K562 (cell line): ENCODE data around the gene RGS8. TPM values are rescaled to one million over a fixed set of nuclear protein-coding genes. Genes with fewer than 3 reads are reported as not detected.

Experiments
- ATAC-seq: fragments of 200-7000 bp; cut with Tn5 transposase; 3 replicates; pipeline ENCODE4 v1.9.1; 2020; ENCODE audit warnings: moderate library complexity
- BruUV-seq: library from RNA; stranded (reverse); fragments of 400-500 nt; replicated peaks from 2 replicates; lab custom pipeline; 2021; lab: Mats Ljungman, UMichigan
- CTCF ChIA-PET: fragments of 300-600 bp; formaldehyde crosslinking; extraction: SDS; loops from one replicate; lab custom pipeline; 2021; ENCODE audit warnings: low intra/inter-chr PET ratio; lab: Yijun Ruan, JAX
- POLR2A ChIA-PET: fragments of 300-600, 350-650 bp; sonication (Branson Sonifier 250); formaldehyde crosslinking; extraction: SDS; loops from one replicate; lab custom pipeline; 2021; ENCODE audit warnings: antibody characterized with exemption, inconsistent platforms; lab: Yijun Ruan, JAX
- DNase-seq, 4 experiments: peaks; one replicate each; pipeline versions ENCODE4 v3.0.0 to v3.0.0-alpha.2; 2011 to 2018; ENCODE audit warnings: low spot score in 3 of 4, mixed read lengths in 3 of 4; ENCODE audit errors: extremely low read depth in 1 of 4
- FAIRE-seq: peaks from 2 replicates; lab custom pipeline; 2011; peaks lifted over from hg19 to GRCh38; lab: Jason Lieb, UNC
- H2AFZ ChIP-seq: 2 replicates; pipeline ENCODE4 v1.6.0; 2011; ENCODE audit warnings: low read depth, low read length, control low read depth, inconsistent platforms
- H3K27ac ChIP-seq: fragments of 200-600 bp; 3 replicates; pipeline ENCODE4 v1.8.0; 2011; ENCODE audit warnings: low read depth, mild to moderate bottlenecking, control low read depth, inconsistent platforms, low read length, moderate library complexity, mixed read lengths; ENCODE audit errors: extremely low read depth
- H3K27me3 ChIP-seq, 2 experiments: fragments of 300-600 bp in 1 of 2; 2 replicates in 1 of 2; 3 replicates in 1 of 2; pipeline versions ENCODE4 v1.6.0 to v1.8.0; 2011; ENCODE audit warnings: inconsistent platforms in 2 of 2, low read length in 2 of 2, mild to moderate bottlenecking in 1 of 2, mixed read lengths in 1 of 2, moderate library complexity in 1 of 2; ENCODE audit not compliant: control insufficient read depth in 2 of 2, insufficient read depth in 2 of 2
- H3K36me3 ChIP-seq: fragments of 300-600 bp; 3 replicates; pipeline ENCODE4 v1.8.0; 2011; ENCODE audit warnings: mild to moderate bottlenecking, low read length, inconsistent platforms; ENCODE audit not compliant: control insufficient read depth, insufficient read depth
- H3K4me1 ChIP-seq, 2 experiments: fragments of 200-600 bp in 1 of 2; replicated peaks in 1 of 2; 2 replicates in 1 of 2; 3 replicates in 1 of 2; pipeline versions ENCODE4 v1.5.1 to v1.8.0; 2011; ENCODE audit warnings: inconsistent platforms in 2 of 2, low read length in 2 of 2, mild to moderate bottlenecking in 1 of 2, mixed read lengths in 1 of 2, moderate library complexity in 1 of 2; ENCODE audit not compliant: control insufficient read depth in 2 of 2, insufficient read depth in 2 of 2
- H3K4me2 ChIP-seq: 2 replicates; pipeline ENCODE4 v1.6.1; 2011; ENCODE audit warnings: low read length, control low read depth, inconsistent platforms, mixed read lengths; ENCODE audit not compliant: insufficient read depth
- H3K4me3 ChIP-seq: fragments of 200-600 bp; sonication (generic), shearing (Covaris generic); 2 replicates; pipeline ENCODE4 v1.5.1; 2016; ENCODE audit warnings: control low read depth, inconsistent platforms
- H3K79me2 ChIP-seq: fragments of 200-600 bp; 3 replicates; pipeline ENCODE4 v1.8.0; 2011; ENCODE audit warnings: low read length, inconsistent platforms; ENCODE audit not compliant: control insufficient read depth, insufficient read depth
- H3K9ac ChIP-seq, 2 experiments: 2 replicates each; pipeline versions ENCODE4 v1.6.0 to v1.6.1; 2011; ENCODE audit warnings: low read depth in 2 of 2, low read length in 2 of 2, control low read depth in 1 of 2, inconsistent platforms in 1 of 2, mild to moderate bottlenecking in 1 of 2, mixed read lengths in 1 of 2; ENCODE audit not compliant: insufficient read depth in 1 of 2
- H3K9me1 ChIP-seq: one replicate; pipeline ENCODE4 v1.6.0; 2011; ENCODE audit warnings: inconsistent platforms, mild to moderate bottlenecking, low read length, moderate library complexity; ENCODE audit not compliant: control insufficient read depth, insufficient read depth
- H3K9me3 ChIP-seq: replicated peaks from 2 replicates; pipeline ENCODE4 v1.5.1; 2011; ENCODE audit warnings: low read depth, low read length, inconsistent platforms; ENCODE audit not compliant: control insufficient read depth, insufficient read depth
- H4K20me1 ChIP-seq: replicated peaks from 2 replicates; pipeline ENCODE4 v1.6.1; 2011; ENCODE audit warnings: low read length, inconsistent platforms, mixed read lengths; ENCODE audit not compliant: control insufficient read depth, insufficient read depth
- CAMTA2 ChIP-seq: fragments of 250-450 bp; sonication (Bioruptor Pico); conservative IDR thresholded peaks from 2 replicates; pipeline ENCODE4 v1.5.1; 2022
- HEY1 ChIP-seq: fragments of 250-450 bp; sonication (Bioruptor Pico); IDR thresholded peaks from 2 replicates; pipeline ENCODE4 v1.5.0; 2020; ENCODE audit warnings: mild to moderate bottlenecking, moderate library complexity, borderline replicate concordance
- HSF4 ChIP-seq: fragments of 250-450 bp; sonication (Bioruptor Pico); IDR thresholded peaks from 2 replicates; pipeline ENCODE4 v2.1.2; 2022; ENCODE audit warnings: mild to moderate bottlenecking, moderate library complexity, borderline replicate concordance
- KHSRP ChIP-seq: fragments of 450-650 bp; IDR thresholded peaks from 2 replicates; pipeline ENCODE4 v1.6.1; 2017
- MECOM ChIP-seq: fragments of 250-450 bp; sonication (Bioruptor Pico); IDR thresholded peaks from 2 replicates; pipeline ENCODE4 v1.8.0; 2022; ENCODE audit warnings: inconsistent platforms
- NELFE ChIP-seq: IDR thresholded peaks from 2 replicates; pipeline ENCODE4 v1.6.1; 2011; ENCODE audit warnings: mild to moderate bottlenecking; ENCODE audit not compliant: insufficient read depth, insufficient read length
- NFRKB ChIP-seq: fragments of 450-650 bp; IDR thresholded peaks from 2 replicates; pipeline ENCODE4 v1.6.1; 2016; ENCODE audit warnings: low read depth
- POLR2A ChIP-seq: fragments of 450-650 bp; conservative IDR thresholded peaks from 2 replicates; pipeline ENCODE4 v1.6.1; 2016
- RBM22 ChIP-seq: fragments of 200-400 bp; formaldehyde crosslinking; IDR thresholded peaks from 2 replicates; pipeline ENCODE4 v1.6.1; 2018; ENCODE audit warnings: low read length, low read depth; ENCODE audit not compliant: poor library complexity, severe bottlenecking
- SMARCA4 ChIP-seq: fragments of 450-650 bp; IDR thresholded peaks from 2 replicates; pipeline ENCODE4 v1.6.1; 2016
- STAT5B ChIP-seq: fragments of 250-450 bp; sonication (Bioruptor Pico); IDR thresholded peaks from 2 replicates; pipeline ENCODE4 v1.8.0; 2021; ENCODE audit warnings: mild to moderate bottlenecking, inconsistent platforms
- TSC22D4 ChIP-seq: fragments of 450-650 bp; IDR thresholded peaks from 2 replicates; pipeline ENCODE4 v1.6.1; 2016; ENCODE audit warnings: missing genetic modification characterization, missing biosample characterization, control low read depth
- U2AF1 ChIP-seq: fragments of 200-400 bp; formaldehyde crosslinking; optimal IDR thresholded peaks from 2 replicates; pipeline ENCODE3; 2017; ENCODE audit warnings: mild to moderate bottlenecking, low read depth, low read length, moderate library complexity
- ZNF324 ChIP-seq: fragments of 250-450 bp; sonication (Bioruptor Pico); IDR thresholded peaks from 2 replicates; pipeline ENCODE4 v1.4.0; 2020; ENCODE audit warnings: mild to moderate bottlenecking
- WGBS: fragments of 100-300 bp; shearing (Covaris generic); methylation state at CpG from one replicate; pipeline ENCODE4 v1.1.6; 2016; ENCODE audit warnings: low coverage, mixed read lengths; ENCODE audit not compliant: insufficient coverage; ENCODE audit errors: missing lambda C conversion rate; 5-methylcytosine and 5-hydroxymethylcytosine counted together
- in situ Hi-C: fragments of 300-500 bp; cut with MboI; formaldehyde crosslinking; loops from 4 replicates; pipeline ENCODE4 v1.15.0; 2018; ENCODE audit warnings: inconsistent platforms, mixed read lengths
- intact Hi-C: fragments of 100-400 bp; cut with micrococcal nuclease; formaldehyde crosslinking; loops from 2 replicates; pipeline ENCODE4 v1.14.2; 2022
- polyA plus RNA-seq, 8 experiments: library from polyadenylated mRNA; depleted of rRNA in 4 of 8; stranded (reverse) in 5 of 8; unstranded in 3 of 8; fragments of >200 nt; fragmentation: Nextera tagmentation in 2 of 8; fragmentation: Illumina TruSeq in 1 of 8; extraction: Ambion mirVana in 2 of 8; extraction: Trizol in 1 of 8; gene quantifications; 2 replicates each; pipeline versions ENCODE4 v1.2.1 to v1.2.3, GENCODE V29; 2011 to 2014; ENCODE audit warnings: inconsistent platforms in 1 of 8, missing spikeins in 1 of 8
- total RNA-seq, 7 experiments: library from RNA; depleted of rRNA in 6 of 7; stranded (reverse); fragments of >200 nt in 6 of 7; fragmentation: Illumina TruSeq in 2 of 7; extraction: Trizol in 2 of 7; gene quantifications; 2 replicates each; pipeline versions ENCODE4 v1.2.1 to v1.2.3, GENCODE V29; 2011 to 2021; ENCODE audit warnings: low replicate concordance in 1 of 7

RGS8 gene
- total and polyA plus RNA-seq, 9 of the 15 experiments (the other 6 are each of a cell fraction or from before 2014, with no cell fraction given): not detected

DNA sequence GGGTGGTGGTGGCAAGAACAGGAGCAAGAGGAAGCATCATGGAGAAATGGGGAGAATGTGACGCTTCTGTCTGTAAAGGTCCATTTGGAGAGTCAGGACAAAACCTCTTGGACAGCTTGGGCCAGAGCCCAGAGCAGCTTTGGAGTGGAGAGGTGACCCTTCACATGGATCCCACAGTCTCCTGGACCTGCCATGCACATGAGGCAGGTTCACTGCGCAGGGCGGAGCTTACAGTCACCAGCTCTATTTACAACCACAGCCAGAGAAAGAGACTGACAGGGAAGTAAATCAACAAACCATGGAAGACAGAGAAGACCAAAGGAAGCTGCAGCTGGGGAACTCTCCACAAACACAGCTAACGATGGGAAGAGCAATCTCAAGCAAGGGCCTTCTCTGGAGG, 828 bp upstream of the RGS8 start:
- H3K4me2 ChIP-seq: no peak overlapping the region
- no peak for ATAC-seq
- in situ Hi-C loops: no loop called here
- ChIA-PET POLR2A (interaction anchor here (0.7 kb wide), 1 partner anchor 97 kb away, joined by 3 read pairs; no protein-coding TSS in a partner anchor), CTCF (no interaction called here)
- BruUV-seq: no TSS peak
- no peaks in the 10 kb centered on the region for H3K4me1 ChIP-seq
- no peaks in the 10 kb centered on the region for H3K79me2 ChIP-seq
- no peaks in the 10 kb centered on the region for H3K9me3 ChIP-seq
- FAIRE-seq: no peak
- no peak overlapping the region for H3K9ac ChIP-seq
- H3K27me3 ChIP-seq: peaks cover 7 to 35% of the 10 kb centered on the region in 2 experiments
- WGBS: 0% methylated on average over 4 of the region's 4 CpGs
- no peaks in the 10 kb centered on the region for H3K9me1 ChIP-seq
- H3K4me3 ChIP-seq: no peak overlapping the region
- TF ChIP-seq TSC22D4 (tag): no peak
- TF ChIP-seq ZNF324: no peak
- no peak for TF ChIP-seq HSF4 (CRISPR knock-in tag)
- no peak for TF ChIP-seq KHSRP
- no peak for TF ChIP-seq NELFE
- TF ChIP-seq, all 486 proteins: peak for 0
- intact Hi-C loops: no loop called here
- Histone ChIP-seq H3K27ac (no peak overlapping the region), H3K36me3 (no peaks in the 10 kb centered on the region), H2AFZ (no peak overlapping the region), H4K20me1 (no peaks in the 10 kb centered on the region; the same call in 1 of the 2 replicates)
- no peak for DNase-seq

DNA sequence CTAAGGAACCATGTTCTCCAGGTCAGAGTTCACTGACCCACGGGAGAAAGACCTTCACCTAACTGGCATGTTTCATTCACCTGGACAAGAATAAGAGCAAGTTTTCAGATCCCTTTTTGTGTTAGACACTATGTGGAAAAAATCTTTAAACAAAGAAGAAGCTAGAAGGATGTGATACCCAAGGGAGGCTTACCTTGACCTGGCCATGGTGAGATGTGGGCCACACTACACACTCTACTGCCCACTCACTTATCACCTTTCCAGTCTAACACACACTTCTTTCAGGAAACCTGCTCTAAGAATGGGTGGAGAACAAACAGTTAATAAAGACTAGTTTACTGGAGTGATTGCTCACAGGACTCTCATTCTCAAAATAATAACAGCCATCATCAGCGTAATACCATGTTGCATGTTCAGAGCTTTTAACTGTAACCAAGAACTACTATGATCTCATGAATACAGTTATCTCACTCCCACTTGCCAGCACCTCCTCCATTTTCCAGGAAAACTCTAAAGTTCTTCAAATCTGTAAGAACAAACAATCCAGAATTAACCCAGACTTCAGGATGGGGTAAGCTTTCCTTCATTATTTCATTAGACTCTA, 1.4 kb downstream of the RGS8 start:
- TF ChIP-seq STAT5B (CRISPR knock-in tag): no peak
- no peak for TF ChIP-seq CAMTA2 (CRISPR knock-in tag)
- no peak for TF ChIP-seq NFRKB
- TF ChIP-seq POLR2A: no peak
- TF ChIP-seq SMARCA4: no peak
- no peak for TF ChIP-seq MECOM
- no peak for TF ChIP-seq HEY1 (CRISPR knock-in tag)
- TF ChIP-seq U2AF1: no peak
- TF ChIP-seq RBM22: no peak
- FAIRE-seq (no peak), ATAC-seq (no peak), DNase-seq (no peak)
- no peak overlapping the region for H3K27ac ChIP-seq
- peaks cover 7 to 39% of the 10 kb centered on the region in 2 experiments for H3K27me3 ChIP-seq
- no peaks in the 10 kb centered on the region for H3K9me3 ChIP-seq
- H4K20me1 ChIP-seq: no peaks in the 10 kb centered on the region; the same call in 1 of the 2 replicates
- in situ Hi-C loops (no loop called here), intact Hi-C loops (no loop called here)
- no peaks in the 10 kb centered on the region for H3K36me3 ChIP-seq
- 0% methylated on average over 2 of the region's 2 CpGs for WGBS
- H3K9ac ChIP-seq: no peak overlapping the region
- no peak overlapping the region for H3K4me2 ChIP-seq
- H3K4me1 ChIP-seq: no peaks in the 10 kb centered on the region
- BruUV-seq: no TSS peak
- no peak overlapping the region for H3K4me3 ChIP-seq
- H3K9me1 ChIP-seq: no peaks in the 10 kb centered on the region
- ChIA-PET POLR2A (interaction anchor here (1.5 kb wide), 2 partner anchors 9 to 18 kb away, joined by 3 to 5 read pairs; no protein-coding TSS in a partner anchor), CTCF (no interaction called here)
- no peak overlapping the region for H2AFZ ChIP-seq
- no peaks in the 10 kb centered on the region for H3K79me2 ChIP-seq
